ENCODE data around the gene GRB2. TPM values are rescaled to one million over a fixed set of nuclear protein-coding genes. Genes with fewer than 3 reads are reported as not detected.

Gene GRB2
- polyA plus RNA-seq, 2 of the 4 experiments (the other 2 are of a cell fraction), result 91.4 to 91.9 TPM

- POLR2A ChIA-PET, result no interaction called here
- Histone ChIP-seq H3K27ac (no peak overlapping the region), H3K4me2 (no peak overlapping the region), H3K9me3 (no peaks in the 10 kb centered on the region), H3K4me3 (no peak overlapping the region), H3K4me1 (peaks cover 8% of the 10 kb centered on the region; the same call in 1 of the 3 replicates)
- no peak for FAIRE-seq
- CTCF ChIA-PET, result interaction anchor here (1.0 to 3.2 kb wide), 8 partner anchors 8 to 74 kb away, joined by 3 to 28 read pairs (median 4); partner anchors contain the start of gene MIF4GD
- DNase-seq (ENCODE audit: low read depth in 1 of 2, low spot score in 1 of 2), result no peak
- TF ChIP-seq POLR2A (IDR thresholded peaks at IDR 0.05; ENCODE audit: low read length) (no peak), FOSB (CRISPR knock-in tag; IDR thresholded peaks at IDR 0.05) (no peak), EHF (CRISPR knock-in tag; IDR thresholded peaks at IDR 0.05) (no peak), POLR2AphosphoS2 (conservative IDR thresholded peaks at IDR 0.05; ENCODE audit: low read length) (no peak), RNF2 (IDR thresholded peaks at IDR 0.05; ENCODE audit: borderline replicate concordance, low read depth) (no peak)
- ATAC-seq, result no peak
- WGBS (ENCODE audit: missing lambda C conversion rate), result 92% methylated on average over 4 of the region's 5 CpGs
Observed at GRCh38 chr17:75344666-75345065, 60.8 kb downstream of the GRB2 start.

- POLR2A ChIA-PET, result no interaction called here
- no peak for FAIRE-seq
- Histone ChIP-seq H3K4me1 (0 out of 3 replicates have a peak, but pooled peaks cover 8% of the 10 kb centered on the region), H3K27ac (no peak overlapping the region), H3K4me3 (no peak overlapping the region), H3K9me3 (no peaks in the 10 kb centered on the region), H3K4me2 (no peak overlapping the region)
- ATAC-seq, result no peak
- 88% methylated on average over 3 of the region's 3 CpGs for WGBS (ENCODE audit: missing lambda C conversion rate)
- TF ChIP-seq PBX3 (IDR thresholded peaks at IDR 0.05), result no peak
- no peak for TF ChIP-seq ZNF302 (CRISPR knock-in tag; IDR thresholded peaks at IDR 0.05)
- TF ChIP-seq CHD4 (IDR thresholded peaks at IDR 0.05; ENCODE audit: borderline replicate concordance), result no peak
- TF ChIP-seq CBX8 (IDR thresholded peaks at IDR 0.05), result no peak
- no peak for TF ChIP-seq JUNB (IDR thresholded peaks at IDR 0.05)
- TF ChIP-seq KDM5A (IDR thresholded peaks at IDR 0.05), result no peak
- TF ChIP-seq ZC3H11A (IDR thresholded peaks at IDR 0.05), result no peak
- no peak for TF ChIP-seq EP300 (IDR thresholded peaks at IDR 0.05)
- TF ChIP-seq HEYL (CRISPR knock-in tag; IDR thresholded peaks at IDR 0.05), result no peak
- TF ChIP-seq SREBF2 (IDR thresholded peaks at IDR 0.05), result no peak
- TF ChIP-seq ELK1 (IDR thresholded peaks at IDR 0.05; ENCODE audit: low read depth, low read length), result no peak
- CTCF ChIA-PET, result interaction anchor here (0.7 to 3.2 kb wide), 6 partner anchors 8 to 229 kb away, joined by 3 to 28 read pairs (median 3); no protein-coding TSS in a partner anchor
- DNase-seq (ENCODE audit: low read depth in 1 of 2, low spot score in 1 of 2), result no peak
Observed at GRCh38 chr17:75342996-75343395, 62.5 kb downstream of the GRB2 start.

DNA sequence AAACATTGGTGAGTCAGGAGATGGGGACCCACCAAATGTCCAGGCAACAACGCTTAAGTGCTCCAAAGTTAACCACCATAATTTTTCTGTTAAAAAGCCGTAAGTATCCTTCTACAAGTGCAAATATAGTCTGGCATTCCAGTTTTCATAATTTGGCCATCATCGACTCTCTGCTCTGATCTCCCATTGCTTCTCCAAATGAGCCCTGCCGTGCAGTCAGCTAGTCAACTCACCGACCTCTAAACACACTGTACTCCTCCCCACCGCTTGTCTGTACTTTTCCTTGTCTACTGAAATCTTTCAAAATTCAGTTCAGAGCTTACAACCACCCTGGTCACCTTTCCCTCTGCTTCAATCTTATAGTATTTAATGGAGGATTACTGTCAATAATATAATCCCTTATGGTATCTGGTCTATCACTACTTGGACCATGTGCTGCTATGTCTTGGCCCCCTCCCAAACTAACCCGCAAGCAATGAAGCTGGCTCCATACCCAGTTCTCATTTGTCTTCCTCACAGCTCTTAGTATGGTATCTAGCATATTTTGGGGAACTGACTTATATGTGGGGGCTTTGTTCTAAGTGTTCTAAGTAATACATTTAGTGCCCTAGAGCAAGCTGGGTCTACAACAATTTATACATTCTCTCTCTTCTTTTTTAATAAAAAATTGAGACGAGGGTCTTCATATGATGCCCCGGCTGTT is 63.5 kb downstream of the GRB2 start:
- H3K4me1 ChIP-seq, result 0 out of 3 replicates have a peak, but pooled peaks cover 3% of the 10 kb centered on the region
- H3K4me3 ChIP-seq, result no peak overlapping the region
- FAIRE-seq (no peak), DNase-seq (ENCODE audit: low read depth in 1 of 2, low spot score in 1 of 2) (no peak), ATAC-seq (no peak)
- POLR2A ChIA-PET, result no interaction called here
- H3K27ac ChIP-seq, result no peak overlapping the region
- TF ChIP-seq TFCP2L1 (CRISPR knock-in tag; IDR thresholded peaks at IDR 0.05), result no peak
- no peak for TF ChIP-seq BCL3 (IDR thresholded peaks at IDR 0.05)
- TF ChIP-seq ZSCAN20 (CRISPR knock-in tag; IDR thresholded peaks at IDR 0.05), result no peak
- CTCF ChIA-PET, result interaction anchor here (0.6 to 2.1 kb wide), 8 partner anchors 11 to 151 kb away, joined by 4 to 11 read pairs (median 4); partner anchors contain the start of gene GRB2
- 93% methylated on average over 9 of the region's 9 CpGs for WGBS (ENCODE audit: missing lambda C conversion rate)
- H3K9me3 ChIP-seq, result no peaks in the 10 kb centered on the region
- H3K4me2 ChIP-seq, result no peak overlapping the region
